GM21529 (cell line): Measurements from ENCODE around the gene DNAJB8.

Experiments used
- ATAC-seq: cut with Tn5 transposase; IDR thresholded peaks from one replicate; pipeline ENCODE4 v1.9.1; 2021; ENCODE audit not compliant: unreplicated experiment

Gene DNAJB8

DNA sequence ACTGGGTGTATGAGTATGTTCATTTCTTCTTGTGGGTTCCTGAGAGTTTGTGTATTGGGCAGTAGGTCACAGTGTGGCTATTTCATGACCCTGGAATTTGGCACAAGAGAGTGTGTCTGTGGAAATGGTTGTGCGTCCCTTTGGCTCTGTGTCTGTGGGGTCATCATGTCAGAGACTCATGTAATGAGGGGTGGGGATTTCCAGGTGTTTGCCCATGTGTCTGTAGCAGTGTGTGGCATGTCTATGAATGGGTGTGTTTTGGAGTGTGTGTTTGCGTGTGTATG is 27.6 kb upstream of the DNAJB8 start:
- ATAC-seq = no peak

- no peak for ATAC-seq
Measured at GRCh38 chr3:128493570-128494366, 27.1 kb upstream of the DNAJB8 start.

- ATAC-seq = no peak
Measured at GRCh38 chr3:128492671-128493569, 26.2 kb upstream of the DNAJB8 start, which contains the start of gene GATA2. TSS of gene GATA2 (minus strand) at chr3:128493201. CDS start at chr3:128487031, 6,170 bp downstream.

GRCh38 chr3:128491941-128492670 is 25.4 kb upstream of the DNAJB8 start:
- no peak for ATAC-seq

- no peak for ATAC-seq
Measured at GRCh38 chr3:128491691-128491940, 24.9 kb upstream of the DNAJB8 start.

- no peak for ATAC-seq
Measured at GRCh38 chr3:128490915-128491690, 24.4 kb upstream of the DNAJB8 start.

- ATAC-seq = no peak
Measured at GRCh38 chr3:128490650-128490914, 23.9 kb upstream of the DNAJB8 start.

GRCh38 chr3:128489927-128490649 is 23.4 kb upstream of the DNAJB8 start:
- no peak for ATAC-seq

DNA sequence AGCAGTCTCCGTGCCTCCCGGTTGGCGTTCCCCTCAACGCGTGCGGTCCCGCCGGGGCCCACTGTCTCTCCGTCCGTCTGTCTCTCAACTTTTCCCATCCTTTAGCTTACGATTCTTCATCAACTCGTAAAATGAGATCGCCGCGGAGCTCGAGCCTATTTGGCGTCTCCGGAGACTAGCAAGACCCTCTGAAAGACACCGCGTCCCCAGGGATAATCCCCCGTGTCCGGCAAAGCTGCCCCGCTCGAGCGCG is 22.9 kb upstream of the DNAJB8 start:
- no peak for ATAC-seq

- ATAC-seq = no peak
Measured at GRCh38 chr3:128488991-128489673, 22.4 kb upstream of the DNAJB8 start.

DNA sequence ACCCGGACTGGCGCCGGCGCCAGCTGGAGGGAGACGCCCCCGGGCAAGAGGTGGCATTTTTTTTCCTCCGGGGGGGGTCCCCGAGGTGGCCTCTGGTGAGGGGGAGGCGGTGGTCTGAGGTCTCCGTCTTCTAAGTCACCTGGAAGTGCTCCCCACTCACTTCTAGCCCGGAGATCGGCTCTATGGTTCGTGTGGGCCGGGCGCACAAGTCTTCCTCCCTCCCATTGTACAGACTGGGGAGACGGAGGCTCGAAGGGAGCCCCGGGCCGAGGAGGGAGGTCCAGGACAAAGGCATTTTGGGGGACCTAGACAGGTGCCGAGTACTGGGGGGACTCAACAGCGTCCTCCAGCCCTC is 21.9 kb upstream of the DNAJB8 start:
- ATAC-seq = no peak

DNA sequence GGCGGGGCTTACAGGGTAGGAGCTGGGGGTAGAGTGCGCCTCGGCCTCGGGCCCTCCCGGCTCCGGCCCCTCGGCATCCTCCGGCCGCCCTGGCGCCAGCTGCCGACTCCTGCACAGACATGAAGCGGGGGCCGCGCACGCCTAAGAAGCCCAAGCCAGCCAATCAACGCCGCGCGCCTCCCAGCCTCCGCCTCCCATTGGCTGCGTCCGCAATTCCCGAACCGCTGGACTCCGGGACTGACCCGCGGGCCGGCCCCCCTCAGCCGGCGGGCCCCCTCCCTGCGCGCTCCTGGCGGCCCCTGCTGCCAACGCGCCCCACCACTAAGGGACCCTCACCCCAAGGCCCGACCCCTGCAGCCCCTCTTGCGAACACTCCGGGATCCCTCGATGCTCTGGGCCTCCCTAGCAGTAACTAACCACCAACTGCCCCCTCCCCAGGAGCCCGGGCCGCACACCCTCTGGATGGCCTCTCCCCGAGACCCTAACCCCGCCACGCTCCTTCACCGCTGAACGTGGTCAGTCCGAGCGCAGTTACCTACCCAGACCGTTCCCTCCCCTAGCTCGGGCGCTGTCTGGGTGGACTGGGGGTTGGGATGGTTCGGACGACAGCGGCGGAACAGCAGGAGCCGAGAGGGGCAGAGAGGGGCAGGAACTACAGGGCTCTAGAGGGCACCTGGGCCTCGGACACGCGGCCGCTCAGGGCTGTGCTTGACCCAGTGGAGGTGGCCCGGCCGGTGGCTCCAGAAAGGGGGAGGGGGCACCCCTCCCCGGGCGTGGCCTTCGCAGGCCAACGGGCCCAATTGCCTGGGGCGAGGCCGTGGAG is 21.3 kb upstream of the DNAJB8 start:
- ATAC-seq = no peak

DNA sequence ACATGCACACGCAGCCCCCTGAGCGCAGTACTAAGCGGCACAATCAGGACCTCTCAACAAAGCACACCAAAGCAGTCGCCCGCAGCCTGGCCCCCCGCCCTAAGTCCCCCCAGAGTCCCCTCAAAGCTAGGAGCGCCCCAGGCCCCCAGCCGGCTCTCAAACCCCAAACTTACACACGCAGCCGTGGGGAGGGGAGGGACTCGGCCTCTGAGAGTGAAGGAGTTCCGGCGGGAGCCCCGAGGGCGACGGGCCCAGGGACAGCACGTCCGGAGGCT is 20.8 kb upstream of the DNAJB8 start:
- no peak for ATAC-seq

GRCh38 chr3:128486681-128487537 is 20.2 kb upstream of the DNAJB8 start:
- ATAC-seq = no peak

- no peak for ATAC-seq
Measured at GRCh38 chr3:128486205-128486628, 19.5 kb upstream of the DNAJB8 start.

DNA sequence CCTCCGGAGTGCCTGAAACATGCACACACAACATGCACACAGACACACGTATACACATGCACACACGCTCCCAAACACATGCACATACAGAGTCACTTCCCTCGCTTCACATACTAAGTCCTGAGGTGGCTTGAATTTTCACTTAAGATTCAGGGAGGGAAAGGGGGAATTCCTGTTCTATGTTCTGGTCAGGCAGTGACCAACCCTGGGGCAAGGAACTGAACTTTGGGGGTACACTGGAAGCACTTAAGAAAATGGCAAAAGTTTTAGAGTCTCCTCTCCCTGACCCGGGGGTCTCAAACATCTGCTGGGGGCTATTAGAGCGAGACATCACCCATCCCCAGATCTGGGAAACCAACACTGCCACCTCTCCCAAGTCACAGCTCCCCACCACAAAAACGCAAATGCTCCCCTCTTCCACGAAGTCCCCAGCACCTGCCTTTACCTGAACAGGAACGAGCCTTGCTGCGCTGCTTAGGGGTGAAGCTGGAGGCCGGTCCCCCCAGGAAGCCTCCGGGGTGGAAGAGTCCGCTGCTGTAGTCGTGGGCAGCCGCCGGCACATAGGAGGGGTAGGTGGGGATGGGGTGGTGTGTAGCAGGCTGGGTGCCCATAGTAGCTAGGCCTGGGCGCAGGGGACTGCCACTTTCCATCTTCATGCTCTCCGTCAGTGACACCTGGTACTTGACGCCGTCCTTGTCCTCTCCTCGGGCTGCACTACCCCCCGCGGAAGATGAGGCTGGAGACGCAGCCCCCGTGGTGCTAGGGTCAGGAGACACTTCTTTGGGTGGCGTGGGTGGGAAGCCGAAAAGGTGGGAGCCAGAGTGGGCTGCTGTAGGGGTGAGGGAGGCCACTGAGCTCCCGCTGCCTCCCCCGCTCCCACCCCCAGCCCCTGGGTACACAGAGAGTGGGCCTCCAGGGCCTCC is 18.9 kb upstream of the DNAJB8 start:
- ATAC-seq = no peak

- ATAC-seq = no peak
Measured at GRCh38 chr3:128484404-128485281, 18.0 kb upstream of the DNAJB8 start.
